NT2/D1 (cell line): Measurements from ENCODE around the gene DPP6.

Experiments
- YY1 ChIP-seq: IDR thresholded peaks from 2 replicates; pipeline ENCODE4 v1.6.1; 2011; ENCODE audit not compliant: insufficient read length, insufficient read depth
- ZNF274 ChIP-seq: IDR thresholded peaks from 2 replicates; pipeline ENCODE4 v1.6.1; 2011; ENCODE audit warnings: mild to moderate bottlenecking, low read depth, low read length

GRCh38 chr7:154853063-154853726 is 801.0 kb downstream of the DPP6 start:
- TF ChIP-seq YY1: no peak
- no peak for TF ChIP-seq ZNF274
